CD4-positive, alpha-beta T cell (primary cell): Measurements from ENCODE around the gene CEACAM5. TPM values are rescaled to one million over a fixed set of nuclear protein-coding genes. Genes with fewer than 3 reads are reported as not detected.

Experiments
- ATAC-seq: fragments of 200-7000 bp; cut with Tn5 transposase; one replicate; pipeline ENCODE4 v1.10.0; 2022; ENCODE audit warnings: mild to moderate bottlenecking; ENCODE audit not compliant: poor library complexity
- CTCF ChIA-PET: fragments of 350-600 bp; sonication (Branson Sonifier 250); formaldehyde crosslinking; loops from one replicate; lab custom pipeline; 2021; ENCODE audit warnings: antibody characterized with exemption, inconsistent platforms; lab: Charles Lee
- POLR2A ChIA-PET: fragments of 350-600 bp; sonication (Branson Sonifier 250); formaldehyde crosslinking; loops from one replicate; lab custom pipeline; 2021; ENCODE audit warnings: antibody characterized with exemption, inconsistent platforms; lab: Charles Lee
- DNase-seq, 14 experiments: peaks; one replicate each; pipeline ENCODE4 v3.0.0-alpha.2; 2013 to 2020; ENCODE audit warnings: mixed read lengths in 2 of 14
- H3K27ac ChIP-seq, 2 donors: one replicate each; pipeline versions ENCODE4 v1.5.1 to v1.7.0; 2013; ENCODE audit warnings: low read length in 2 of 2, low read depth in 1 of 2, mild to moderate bottlenecking in 1 of 2
- H3K27me3 ChIP-seq, 2 experiments: 1 replicate in 1 of 2; 2 replicates in 1 of 2; pipeline versions ENCODE4 v1.6.1 to v1.7.0; 2013; ENCODE audit warnings: low read length in 2 of 2, control low read depth in 1 of 2, mild to moderate bottlenecking in 1 of 2, moderate library complexity in 1 of 2; ENCODE audit not compliant: insufficient read depth in 2 of 2, control insufficient read depth in 1 of 2
- H3K36me3 ChIP-seq: one replicate; pipeline ENCODE4 v1.6.1; 2013; ENCODE audit warnings: low read length, control low read depth; ENCODE audit not compliant: insufficient read depth
- H3K4me1 ChIP-seq: one replicate; pipeline ENCODE4 v1.6.1; 2013; ENCODE audit warnings: low read length, control low read depth; ENCODE audit not compliant: insufficient read depth
- H3K4me3 ChIP-seq: one replicate; pipeline ENCODE4 v1.5.1; 2013; ENCODE audit warnings: mild to moderate bottlenecking, low read length, moderate library complexity
- H3K9me3 ChIP-seq, 2 experiments: 1 replicate in 1 of 2; 2 replicates in 1 of 2; pipeline versions ENCODE4 v1.6.1 to v1.7.0; 2013; ENCODE audit warnings: low read length in 2 of 2, mild to moderate bottlenecking in 2 of 2, control low read depth in 1 of 2, moderate library complexity in 1 of 2; ENCODE audit not compliant: control insufficient read depth in 1 of 2, insufficient read depth in 1 of 2
- H3K27ac Mint-ChIP-seq: one replicate; pipeline ENCODE4 v1.8.0; 2020; ENCODE audit warnings: mixed read lengths
- H3K27me3 Mint-ChIP-seq: one replicate; pipeline ENCODE4 v1.8.0; 2021; ENCODE audit warnings: mixed read lengths
- H3K36me3 Mint-ChIP-seq: one replicate; pipeline ENCODE4 v1.8.0; 2021; ENCODE audit warnings: low read depth, mixed read lengths
- H3K4me1 Mint-ChIP-seq: one replicate; pipeline ENCODE4 v1.8.0; 2021; ENCODE audit warnings: low read depth, mixed read lengths
- H3K4me3 Mint-ChIP-seq: one replicate; pipeline ENCODE4 v1.8.0; 2020; ENCODE audit warnings: mild to moderate bottlenecking, mixed read lengths
- H3K9me3 Mint-ChIP-seq: one replicate; pipeline ENCODE4 v1.8.0; 2020; ENCODE audit warnings: mixed read lengths
- intact Hi-C, 2 experiments: fragments of 100-400 bp; cut with DNase I in 1 of 2; cut with micrococcal nuclease in 1 of 2; formaldehyde crosslinking; loops; one replicate each; pipeline versions ENCODE4 v1.15.1 to v1.9.0; 2023 to 2025; cut with DNase I, micrococcal nuclease
- total RNA-seq, 174 experiments: library from RNA in 2 of 174; stranded (reverse) in 2 of 174; gene quantifications; one replicate each; pipeline ENCODE4 v1.2.3 and lab custom pipeline; 2021 to 2026
- TF ChIP-seq, protein P1 (sequence below): fragments of 200-600 bp; IDR thresholded peaks from one replicate; pipeline ENCODE4 v1.8.0; 2022; ENCODE audit warnings: antibody characterized with exemption, mild to moderate bottlenecking

Gene CEACAM5
- total RNA-seq, 2 experiments from 2014 or later, result not detected

DNA sequence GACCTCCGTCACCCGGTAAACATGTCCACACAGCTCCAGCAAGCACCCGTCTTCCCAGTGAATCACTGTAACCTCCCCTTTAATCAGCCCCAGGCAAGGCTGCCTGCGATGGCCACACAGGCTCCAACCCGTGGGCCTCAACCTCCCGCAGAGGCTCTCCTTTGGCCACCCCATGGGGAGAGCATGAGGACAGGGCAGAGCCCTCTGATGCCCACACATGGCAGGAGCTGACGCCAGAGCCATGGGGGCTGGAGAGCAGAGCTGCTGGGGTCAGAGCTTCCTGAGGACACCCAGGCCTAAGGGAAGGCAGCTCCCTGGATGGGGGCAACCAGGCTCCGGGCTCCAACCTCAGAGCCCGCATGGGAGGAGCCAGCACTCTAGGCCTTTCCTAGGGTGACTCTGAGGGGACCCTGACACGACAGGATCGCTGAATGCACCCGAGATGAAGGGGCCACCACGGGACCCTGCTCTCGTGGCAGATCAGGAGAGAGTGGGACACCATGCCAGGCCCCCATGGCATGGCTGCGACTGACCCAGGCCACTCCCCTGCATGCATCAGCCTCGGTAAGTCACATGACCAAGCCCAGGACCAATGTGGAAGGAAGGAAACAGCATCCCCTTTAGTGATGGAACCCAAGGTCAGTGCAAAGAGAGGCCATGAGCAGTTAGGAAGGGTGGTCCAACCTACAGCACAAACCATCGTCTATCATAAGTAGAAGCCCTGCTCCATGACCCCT lies 9.0 kb upstream of the CEACAM5 start:
- Histone ChIP-seq H3K27me3 (peaks cover 7 to 13% of the 10 kb centered on the region in 2 experiments), H3K9me3 (peaks cover 0 to 22% of the 10 kb centered on the region in 2 experiments), H3K4me1 (no peaks in the 10 kb centered on the region), H3K27ac (no peak overlapping the region), H3K36me3 (no peaks in the 10 kb centered on the region), H3K4me3 (no peak overlapping the region)
- TF ChIP-seq, protein P1, sequence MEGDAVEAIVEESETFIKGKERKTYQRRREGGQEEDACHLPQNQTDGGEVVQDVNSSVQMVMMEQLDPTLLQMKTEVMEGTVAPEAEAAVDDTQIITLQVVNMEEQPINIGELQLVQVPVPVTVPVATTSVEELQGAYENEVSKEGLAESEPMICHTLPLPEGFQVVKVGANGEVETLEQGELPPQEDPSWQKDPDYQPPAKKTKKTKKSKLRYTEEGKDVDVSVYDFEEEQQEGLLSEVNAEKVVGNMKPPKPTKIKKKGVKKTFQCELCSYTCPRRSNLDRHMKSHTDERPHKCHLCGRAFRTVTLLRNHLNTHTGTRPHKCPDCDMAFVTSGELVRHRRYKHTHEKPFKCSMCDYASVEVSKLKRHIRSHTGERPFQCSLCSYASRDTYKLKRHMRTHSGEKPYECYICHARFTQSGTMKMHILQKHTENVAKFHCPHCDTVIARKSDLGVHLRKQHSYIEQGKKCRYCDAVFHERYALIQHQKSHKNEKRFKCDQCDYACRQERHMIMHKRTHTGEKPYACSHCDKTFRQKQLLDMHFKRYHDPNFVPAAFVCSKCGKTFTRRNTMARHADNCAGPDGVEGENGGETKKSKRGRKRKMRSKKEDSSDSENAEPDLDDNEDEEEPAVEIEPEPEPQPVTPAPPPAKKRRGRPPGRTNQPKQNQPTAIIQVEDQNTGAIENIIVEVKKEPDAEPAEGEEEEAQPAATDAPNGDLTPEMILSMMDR, result no peak
- Mint-ChIP-seq H3K9me3 (no peaks in the 10 kb centered on the region), H3K4me1 (no peaks in the 10 kb centered on the region), H3K36me3 (no peaks in the 10 kb centered on the region), H3K27me3 (peaks cover 43% of the 10 kb centered on the region), H3K27ac (no peak overlapping the region), H3K4me3 (no peak overlapping the region)
- no peak for ATAC-seq
- intact Hi-C loops, result no loop called here
- CTCF ChIA-PET, result no interaction called here
- POLR2A ChIA-PET, result no interaction called here
- DNase-seq, result peak in 1 of 14 experiments; percentile 6

DNA sequence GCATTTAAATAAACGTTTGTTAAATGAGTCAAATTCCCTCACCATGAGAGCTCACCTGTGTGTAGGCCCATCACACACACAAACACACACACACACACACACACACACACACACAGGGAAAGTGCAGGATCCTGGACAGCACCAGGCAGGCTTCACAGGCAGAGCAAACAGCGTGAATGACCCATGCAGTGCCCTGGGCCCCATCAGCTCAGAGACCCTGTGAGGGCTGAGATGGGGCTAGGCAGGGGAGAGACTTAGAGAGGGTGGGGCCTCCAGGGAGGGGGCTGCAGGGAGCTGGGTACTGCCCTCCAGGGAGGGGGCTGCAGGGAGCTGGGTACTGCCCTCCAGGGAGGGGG lies 8.5 kb upstream of the CEACAM5 start:
- ATAC-seq (no peak), DNase-seq (no peak)
- Mint-ChIP-seq H3K4me1 (no peaks in the 10 kb centered on the region), H3K4me3 (no peak overlapping the region), H3K27me3 (peaks cover 46% of the 10 kb centered on the region), H3K9me3 (no peaks in the 10 kb centered on the region), H3K36me3 (no peaks in the 10 kb centered on the region), H3K27ac (no peak overlapping the region)
- no peaks in the 10 kb centered on the region for H3K36me3 ChIP-seq
- no peak overlapping the region for H3K4me3 ChIP-seq
- no peaks in the 10 kb centered on the region for H3K4me1 ChIP-seq
- ChIA-PET POLR2A (no interaction called here), CTCF (no interaction called here)
- peaks cover 6 to 12% of the 10 kb centered on the region in 2 experiments for H3K27me3 ChIP-seq
- peaks cover 0 to 19% of the 10 kb centered on the region in 2 experiments for H3K9me3 ChIP-seq
- TF ChIP-seq, protein P1, result no peak
- no peak overlapping the region for H3K27ac ChIP-seq
- intact Hi-C loops, result no loop called here

- H3K4me3 Mint-ChIP-seq, result no peak overlapping the region
- ATAC-seq (no peak), DNase-seq (peak in 1 of 14 experiments; percentile 4)
- H3K27ac ChIP-seq, result no peak overlapping the region
- no peak overlapping the region for H3K4me3 ChIP-seq
- no peaks in the 10 kb centered on the region for H3K36me3 Mint-ChIP-seq
- no peak overlapping the region for H3K27ac Mint-ChIP-seq
- intact Hi-C loops, result no loop called here
- CTCF ChIA-PET, result no interaction called here
- H3K4me1 Mint-ChIP-seq, result no peaks in the 10 kb centered on the region
- H3K9me3 Mint-ChIP-seq, result no peaks in the 10 kb centered on the region
- no peaks in the 10 kb centered on the region for H3K36me3 ChIP-seq
- peaks cover 12 to 18% of the 10 kb centered on the region in 2 experiments for H3K27me3 ChIP-seq
- H3K9me3 ChIP-seq, result peaks cover 0 to 14% of the 10 kb centered on the region in 2 experiments
- POLR2A ChIA-PET, result no interaction called here
- H3K27me3 Mint-ChIP-seq, result peaks cover 50% of the 10 kb centered on the region
- TF ChIP-seq, protein P1, result no peak
- no peaks in the 10 kb centered on the region for H3K4me1 ChIP-seq
Observed at GRCh38 chr19:41700381-41701195, 7.8 kb upstream of the CEACAM5 start.
